Mucosa of stomach (tissue), 1 donor: ENCODE results near the gene CLTA.
A peak's percentile ranks its signal among the peaks of the same experiment; 100 is the strongest.

ENCODE experiments used
- H3K27me3 ChIP-seq: one replicate; pipeline ENCODE4 v1.7.0; 2013; ENCODE audit warnings: mild to moderate bottlenecking, low read length; ENCODE audit not compliant: control insufficient read depth, insufficient read depth
- H3K36me3 ChIP-seq: one replicate; pipeline ENCODE4 v1.7.0; 2013; ENCODE audit warnings: low read length; ENCODE audit not compliant: control insufficient read depth, insufficient read depth
- H3K4me1 ChIP-seq: one replicate; pipeline ENCODE4 v1.7.0; 2013; ENCODE audit warnings: mild to moderate bottlenecking, low read length; ENCODE audit not compliant: control insufficient read depth, insufficient read depth
- H3K4me3 ChIP-seq: one replicate; pipeline ENCODE4 v1.7.0; 2013; ENCODE audit warnings: low read length
- H3K9ac ChIP-seq: one replicate; pipeline ENCODE4 v1.7.0; 2013; ENCODE audit warnings: mild to moderate bottlenecking, low read length, moderate library complexity
- H3K9me3 ChIP-seq: one replicate; pipeline ENCODE4 v1.7.0; 2013; ENCODE audit warnings: mild to moderate bottlenecking, low read length, moderate library complexity; ENCODE audit not compliant: control insufficient read depth
- donor health status: Pancreatic carcinoma.

Gene CLTA

DNA sequence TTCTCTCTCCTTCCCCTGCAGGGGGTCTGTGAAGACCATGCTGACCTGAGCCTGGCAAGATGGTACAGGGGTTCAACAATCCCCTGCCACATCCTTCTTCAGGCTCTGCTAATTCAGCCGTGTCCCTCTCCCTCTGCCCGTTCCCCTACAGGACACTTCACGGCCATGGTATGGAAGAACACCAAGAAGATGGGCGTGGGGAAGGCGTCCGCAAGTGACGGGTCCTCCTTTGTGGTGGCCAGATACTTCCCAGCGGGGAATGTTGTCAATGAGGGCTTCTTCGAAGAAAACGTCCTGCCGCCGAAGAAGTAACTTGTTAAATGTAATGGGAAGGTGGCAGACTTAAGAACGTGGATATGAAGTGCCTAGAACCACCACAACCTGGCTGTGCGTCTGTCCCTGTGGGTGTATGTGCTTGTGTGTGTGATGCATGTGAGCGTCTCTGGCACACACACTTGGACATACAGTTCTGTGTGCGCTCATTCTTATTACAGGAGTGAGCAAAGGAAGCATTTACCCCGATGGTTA lies 28.4 kb upstream of the CLTA start:
- Histone ChIP-seq H3K4me1 (peaks cover 3% of the 10 kb centered on the region), H3K9me3 (no peaks in the 10 kb centered on the region), H3K9ac (no peak overlapping the region)

DNA sequence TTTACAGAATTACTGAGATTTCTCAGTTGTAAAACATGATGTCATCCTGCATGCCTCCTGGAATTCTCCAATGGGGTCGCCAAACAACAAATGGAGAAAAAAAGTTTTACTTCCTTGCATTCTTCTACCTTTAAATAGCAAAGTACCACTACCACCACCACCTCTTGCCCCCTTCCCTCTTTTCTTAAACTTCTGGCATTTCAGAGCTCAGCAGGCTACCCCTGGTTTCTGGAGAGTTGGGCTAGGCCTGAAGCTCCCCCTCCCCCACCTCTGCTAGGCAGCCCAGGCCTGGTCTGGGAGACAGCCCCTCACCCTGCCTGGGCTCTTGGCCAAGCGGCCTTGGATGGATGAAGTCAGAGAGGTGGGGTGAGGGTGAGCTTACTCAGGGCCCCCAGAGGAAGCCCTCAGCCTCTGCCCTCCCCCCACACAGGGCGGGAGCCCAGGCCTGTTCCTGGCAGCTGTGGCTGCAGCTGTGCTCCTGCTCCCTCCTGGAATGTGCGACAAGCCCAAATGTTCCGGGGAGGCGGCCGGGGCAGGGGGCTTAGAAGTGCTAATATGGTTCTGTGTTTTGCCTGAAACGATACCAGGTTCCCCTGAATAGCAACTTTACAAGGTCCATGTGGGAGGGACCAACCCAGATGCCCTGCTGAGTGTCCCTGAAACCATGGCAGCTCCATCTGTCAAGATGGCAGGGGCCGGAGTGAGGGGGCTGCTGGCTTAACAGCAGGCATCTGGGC lies 27.5 kb upstream of the CLTA start:
- Histone ChIP-seq H3K9ac (no peak overlapping the region), H3K9me3 (no peaks in the 10 kb centered on the region), H3K27me3 (peaks cover 5% of the 10 kb centered on the region), H3K4me3 (no peak overlapping the region), H3K36me3 (no peaks in the 10 kb centered on the region), H3K4me1 (peaks cover 3% of the 10 kb centered on the region)

More for the DNA sequence above, 28.4 kb upstream of the CLTA start:
- Histone ChIP-seq H3K36me3 (no peaks in the 10 kb centered on the region), H3K27me3 (peaks cover 5% of the 10 kb centered on the region), H3K4me3 (no peak overlapping the region)

DNA sequence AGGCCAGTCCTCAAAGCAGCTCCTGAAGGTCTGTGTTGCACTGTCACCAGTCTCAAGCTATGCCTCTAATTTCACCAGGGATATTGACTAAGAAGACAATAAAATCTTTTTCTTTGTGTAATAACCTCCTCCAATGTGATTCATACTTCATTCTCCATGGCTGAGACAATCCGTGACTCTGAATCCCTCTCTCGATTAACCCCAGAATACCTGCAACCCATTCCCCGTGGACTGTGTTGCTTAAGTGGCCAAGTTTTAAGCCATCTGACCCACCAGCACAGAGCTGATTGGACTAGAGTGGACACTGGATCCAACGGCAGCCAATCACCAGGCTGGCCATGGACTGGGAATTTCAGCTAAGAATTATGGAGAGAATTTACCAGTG lies 26.9 kb upstream of the CLTA start:
- Histone ChIP-seq H3K4me3 (no peak overlapping the region), H3K27me3 (peaks cover 5% of the 10 kb centered on the region), H3K9me3 (no peaks in the 10 kb centered on the region), H3K9ac (no peak overlapping the region), H3K4me1 (peaks cover 3% of the 10 kb centered on the region), H3K36me3 (no peaks in the 10 kb centered on the region)

DNA sequence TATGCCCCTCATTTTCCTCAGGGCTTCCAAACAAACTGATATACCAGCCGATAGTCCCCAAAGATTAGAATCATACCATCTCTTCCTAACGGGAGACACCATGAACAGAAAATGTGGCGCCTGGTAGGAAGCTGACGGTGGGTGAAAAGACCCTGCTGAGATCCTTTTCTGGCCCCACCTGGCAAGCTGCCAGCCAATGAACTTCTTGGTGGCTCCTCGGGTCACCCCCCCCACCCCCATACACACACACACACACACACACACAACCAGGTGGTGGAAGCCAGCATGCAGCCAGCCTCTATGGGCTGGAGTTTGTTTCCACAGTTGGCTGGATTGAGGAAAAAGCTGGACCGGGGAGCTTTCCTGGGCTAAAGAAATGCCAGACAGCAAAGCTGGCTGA lies 26.3 kb upstream of the CLTA start:
- Histone ChIP-seq H3K4me3 (no peak overlapping the region), H3K9me3 (no peaks in the 10 kb centered on the region), H3K4me1 (peaks cover 3% of the 10 kb centered on the region), H3K27me3 (peaks cover 5% of the 10 kb centered on the region), H3K9ac (no peak overlapping the region), H3K36me3 (no peaks in the 10 kb centered on the region)

DNA sequence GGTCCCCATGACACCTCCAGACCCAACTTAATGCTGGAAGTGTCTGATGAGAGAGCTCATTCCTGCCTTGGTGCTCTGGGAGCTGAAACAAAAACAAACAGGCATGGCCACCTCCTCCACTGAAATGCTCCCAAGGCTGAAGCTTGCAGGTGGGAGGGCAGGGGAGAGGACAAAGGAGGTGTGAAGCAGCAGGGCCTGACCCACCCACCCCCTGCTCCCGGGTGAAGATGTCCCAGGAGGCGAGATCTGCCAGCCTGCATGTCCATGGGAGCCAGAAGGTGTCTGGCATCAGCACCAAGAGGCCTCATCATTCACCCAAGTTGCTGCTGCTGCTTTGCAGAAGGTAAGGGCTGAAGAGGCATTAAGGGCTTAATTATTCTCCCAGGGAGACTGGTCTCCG lies 25.7 kb upstream of the CLTA start:
- no peak overlapping the region for H3K9ac ChIP-seq
- no peaks in the 10 kb centered on the region for H3K9me3 ChIP-seq
- no peak overlapping the region for H3K4me3 ChIP-seq
- no peaks in the 10 kb centered on the region for H3K36me3 ChIP-seq
- peaks cover 5% of the 10 kb centered on the region for H3K27me3 ChIP-seq
- peaks cover 3% of the 10 kb centered on the region for H3K4me1 ChIP-seq

DNA sequence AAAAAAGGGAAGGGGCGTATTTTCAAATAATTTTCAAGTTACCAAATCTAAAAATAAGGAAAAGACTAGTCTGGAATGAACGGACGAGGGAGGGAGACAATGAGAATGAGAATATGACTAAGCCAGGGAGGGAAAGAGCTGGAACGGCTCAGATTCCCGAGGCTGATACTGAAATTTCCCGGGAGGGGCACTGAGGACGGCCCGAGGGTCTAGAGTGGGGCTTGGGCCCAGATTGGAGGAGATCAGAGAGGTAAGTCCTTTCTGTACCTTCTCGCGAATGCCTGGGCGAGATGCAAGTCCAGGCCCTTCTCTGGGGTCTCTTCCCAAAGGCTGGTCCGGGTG lies 24.9 kb upstream of the CLTA start:
- H3K4me1 ChIP-seq, result peaks cover 3% of the 10 kb centered on the region
- peaks cover 5% of the 10 kb centered on the region for H3K27me3 ChIP-seq
- no peak overlapping the region for H3K4me3 ChIP-seq
- no peak overlapping the region for H3K9ac ChIP-seq
- H3K36me3 ChIP-seq, result no peaks in the 10 kb centered on the region
- H3K9me3 ChIP-seq, result no peaks in the 10 kb centered on the region

DNA sequence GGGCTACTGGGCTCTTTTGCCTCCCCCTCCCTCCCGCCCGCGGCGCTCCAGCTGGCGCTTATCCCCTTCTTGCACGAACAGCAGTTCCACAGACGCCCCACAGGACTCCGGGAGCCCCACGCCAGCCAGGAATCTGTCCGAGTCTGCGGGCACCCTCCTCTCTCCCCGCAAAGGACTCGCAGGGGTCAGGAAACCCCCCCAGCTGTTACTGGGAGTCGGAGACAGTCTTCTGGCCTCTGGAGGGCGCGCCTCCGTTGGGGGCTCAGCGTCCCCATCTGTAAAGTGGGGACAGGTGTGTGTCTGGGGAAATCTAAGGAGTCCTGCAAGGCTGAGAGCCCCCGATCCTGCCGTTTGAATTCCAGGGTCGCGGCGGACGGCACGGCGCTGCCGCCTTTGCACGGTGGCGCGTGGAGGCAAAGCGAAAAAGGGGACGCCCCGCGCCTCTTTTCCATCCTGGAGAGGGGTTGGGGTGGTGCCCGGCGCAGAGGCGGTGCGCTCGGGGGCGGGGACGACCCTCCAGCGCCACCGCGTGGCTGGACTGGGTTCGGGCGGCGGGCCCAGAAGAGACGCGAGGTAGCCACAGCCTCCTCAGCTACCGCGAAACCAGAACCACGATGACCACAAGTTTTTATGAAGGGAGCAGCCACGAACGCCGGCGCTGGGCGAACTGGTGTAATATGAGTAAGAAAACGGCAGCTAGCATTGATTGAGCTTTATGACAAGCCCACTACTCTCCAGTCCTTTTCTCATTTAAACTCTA lies 24.4 kb upstream of the CLTA start:
- H3K9me3 ChIP-seq, result no peaks in the 10 kb centered on the region
- H3K4me3 ChIP-seq, result no peak overlapping the region
- H3K4me1 ChIP-seq, result peaks cover 3% of the 10 kb centered on the region
- H3K36me3 ChIP-seq, result no peaks in the 10 kb centered on the region
- peaks cover 5% of the 10 kb centered on the region for H3K27me3 ChIP-seq
- peak overlapping the region; percentile 34 for H3K9ac ChIP-seq

DNA sequence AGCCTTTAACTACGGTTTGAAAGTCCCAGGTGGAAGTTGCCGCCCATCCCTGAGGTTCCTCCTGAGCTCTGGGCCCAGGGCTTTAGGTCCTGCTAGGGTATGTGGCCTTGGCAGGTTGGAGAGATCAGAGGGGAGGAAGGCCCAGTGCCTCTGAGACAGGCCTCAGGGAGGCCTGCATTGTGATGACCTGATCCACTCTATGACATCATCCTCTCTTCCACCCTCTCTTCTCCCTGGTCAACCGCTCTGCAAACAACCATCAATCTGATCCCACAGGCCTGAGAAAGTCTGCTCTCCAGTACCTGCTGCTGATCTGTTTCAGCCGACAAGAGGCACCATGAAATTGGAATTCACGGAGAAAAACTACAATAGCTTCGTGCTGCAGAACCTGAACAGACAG lies 21.6 kb upstream of the CLTA start, which contains the start of gene CCIN:
Gene CCIN (plus strand): TSS at position 223 of the 400 bp plus-strand sequence. CDS start 115 bp downstream, at position 338.
- no peak within 1 kb of the TSS for H3K9ac ChIP-seq
- no peak within 1 kb of the TSS for H3K4me3 ChIP-seq
- peaks cover 3% of the 10 kb centered on the region for H3K4me1 ChIP-seq
- no peaks in the 10 kb centered on the region for H3K9me3 ChIP-seq
- peaks cover 5% of the 10 kb centered on the region for H3K27me3 ChIP-seq
- H3K36me3 ChIP-seq, result no peaks in the 10 kb centered on the region

DNA sequence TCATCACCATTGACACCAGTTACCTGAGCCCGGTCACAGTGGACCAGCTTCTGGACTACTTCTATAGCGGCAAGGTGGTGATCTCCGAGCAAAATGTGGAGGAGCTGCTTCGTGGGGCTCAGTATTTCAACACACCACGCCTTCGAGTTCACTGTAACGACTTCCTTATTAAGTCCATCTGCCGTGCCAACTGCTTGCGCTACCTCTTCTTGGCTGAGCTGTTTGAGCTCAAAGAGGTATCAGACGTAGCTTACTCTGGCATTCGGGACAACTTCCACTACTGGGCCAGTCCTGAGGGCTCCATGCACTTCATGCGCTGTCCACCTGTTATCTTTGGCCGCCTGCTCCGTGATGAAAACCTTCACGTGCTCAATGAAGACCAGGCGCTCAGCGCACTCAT lies 21.0 kb upstream of the CLTA start:
- Histone ChIP-seq H3K27me3 (peaks cover 5% of the 10 kb centered on the region), H3K4me3 (no peak overlapping the region), H3K9ac (no peak overlapping the region), H3K36me3 (no peaks in the 10 kb centered on the region), H3K4me1 (peaks cover 3% of the 10 kb centered on the region), H3K9me3 (no peaks in the 10 kb centered on the region)

DNA sequence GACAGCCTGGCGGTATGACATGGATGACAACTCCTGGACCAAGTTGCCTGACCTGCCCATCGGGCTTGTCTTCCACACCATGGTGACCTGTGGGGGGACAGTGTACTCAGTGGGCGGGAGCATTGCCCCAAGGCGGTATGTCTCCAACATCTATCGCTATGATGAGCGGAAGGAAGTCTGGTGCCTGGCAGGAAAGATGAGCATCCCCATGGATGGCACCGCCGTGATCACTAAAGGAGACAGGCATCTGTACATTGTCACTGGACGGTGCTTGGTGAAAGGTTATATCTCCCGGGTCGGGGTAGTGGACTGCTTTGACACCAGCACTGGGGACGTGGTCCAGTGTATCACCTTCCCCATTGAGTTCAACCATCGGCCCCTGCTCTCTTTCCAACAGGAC lies 20.2 kb upstream of the CLTA start:
- no peaks in the 10 kb centered on the region for H3K9me3 ChIP-seq
- peaks cover 5% of the 10 kb centered on the region for H3K27me3 ChIP-seq
- no peak overlapping the region for H3K9ac ChIP-seq
- H3K4me3 ChIP-seq, result no peak overlapping the region
- peaks cover 3% of the 10 kb centered on the region for H3K4me1 ChIP-seq
- H3K36me3 ChIP-seq, result no peaks in the 10 kb centered on the region

DNA sequence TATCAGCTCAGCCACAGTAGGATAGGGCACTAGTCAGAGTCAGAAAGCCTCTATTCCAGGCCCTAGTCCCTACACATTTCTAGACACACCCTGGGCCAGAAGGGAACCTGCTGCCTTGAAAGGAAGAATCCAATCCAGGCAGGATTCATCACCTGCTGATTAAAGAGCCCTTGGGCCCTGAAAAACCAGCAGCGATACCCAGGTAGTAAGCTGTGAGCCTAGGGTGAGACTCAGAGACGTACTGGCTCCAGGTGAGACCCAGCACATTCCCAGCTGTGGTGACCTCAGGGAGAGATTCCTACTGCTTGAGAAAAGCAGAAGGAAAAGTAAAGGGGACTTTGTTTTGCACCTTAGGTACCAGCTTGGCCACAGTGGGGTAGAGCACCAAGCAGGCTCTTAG lies 16.9 kb upstream of the CLTA start:
- no peaks in the 10 kb centered on the region for H3K36me3 ChIP-seq

DNA sequence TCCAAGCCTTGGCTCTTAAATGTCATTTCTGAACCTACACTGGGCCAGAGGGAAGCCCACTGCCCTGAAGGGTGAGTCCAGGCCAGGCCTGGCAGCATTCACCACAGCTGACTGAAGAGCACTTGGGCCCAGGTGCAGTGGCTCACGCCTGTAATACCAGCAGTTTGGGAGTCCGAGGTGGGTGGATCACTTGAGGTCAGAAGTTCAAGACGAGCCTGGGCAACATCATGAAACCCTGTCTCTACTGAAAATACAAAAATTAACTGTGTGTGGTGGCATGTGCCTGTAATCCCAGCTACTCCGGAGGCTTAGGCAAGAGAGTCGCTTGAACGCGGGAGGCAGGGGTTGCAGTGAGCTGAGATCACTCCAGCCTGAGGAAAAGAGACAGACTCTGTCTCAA lies 16.4 kb upstream of the CLTA start:
- Histone ChIP-seq H3K27me3 (no peaks in the 10 kb centered on the region), H3K36me3 (no peaks in the 10 kb centered on the region), H3K9ac (no peak overlapping the region), H3K9me3 (no peaks in the 10 kb centered on the region), H3K4me1 (no peaks in the 10 kb centered on the region), H3K4me3 (no peak overlapping the region)

More for the DNA sequence above, 16.9 kb upstream of the CLTA start:
- no peak overlapping the region for H3K9ac ChIP-seq
- no peaks in the 10 kb centered on the region for H3K27me3 ChIP-seq
- H3K9me3 ChIP-seq, result no peaks in the 10 kb centered on the region
- H3K4me1 ChIP-seq, result no peaks in the 10 kb centered on the region
- no peak overlapping the region for H3K4me3 ChIP-seq
